ENCODE results near the gene TMEM164.

TMEM164 gene

DNA sequence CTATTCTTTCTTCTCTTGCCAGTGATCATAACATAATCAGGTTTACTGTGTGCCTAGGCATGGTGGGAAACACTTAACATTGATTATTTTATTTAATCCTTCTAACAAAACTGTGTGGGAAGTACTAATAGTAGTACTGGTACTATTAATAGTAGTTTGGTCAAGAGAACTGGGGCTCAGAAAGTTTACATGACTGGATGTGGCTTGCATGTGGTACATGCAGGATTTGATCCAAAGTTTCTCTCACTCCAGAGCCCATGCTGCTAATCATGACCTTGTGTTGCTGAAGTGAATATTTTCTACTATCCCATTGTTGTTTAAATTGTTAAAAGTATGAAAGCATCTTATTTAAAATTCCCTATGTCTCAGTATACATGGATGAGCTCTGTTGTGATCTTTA is 78.4 kb downstream of the TMEM164 start:
- DNase-seq (ENCODE audit: low read depth), result no peak

DNA sequence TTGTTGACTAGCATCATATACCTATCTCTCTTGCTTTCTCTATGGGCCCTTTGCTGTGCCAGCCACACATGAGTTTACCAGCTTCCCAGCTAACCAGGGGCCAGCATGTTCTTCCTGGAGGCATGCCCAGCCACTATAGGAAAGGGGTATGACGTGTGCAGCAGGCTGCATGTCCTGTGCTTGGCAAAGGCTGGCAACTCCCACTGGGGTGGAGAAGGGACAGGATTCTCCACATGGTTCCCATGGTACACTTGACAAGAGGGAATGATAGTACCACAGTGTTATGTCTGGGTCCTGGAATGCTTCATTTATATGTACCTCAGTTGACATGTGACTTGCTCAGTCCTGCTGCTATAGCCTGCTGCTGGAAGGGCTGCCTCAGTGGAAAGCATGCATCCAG is 78.8 kb downstream of the TMEM164 start:
- no peak for DNase-seq (ENCODE audit: low read depth)

DNA sequence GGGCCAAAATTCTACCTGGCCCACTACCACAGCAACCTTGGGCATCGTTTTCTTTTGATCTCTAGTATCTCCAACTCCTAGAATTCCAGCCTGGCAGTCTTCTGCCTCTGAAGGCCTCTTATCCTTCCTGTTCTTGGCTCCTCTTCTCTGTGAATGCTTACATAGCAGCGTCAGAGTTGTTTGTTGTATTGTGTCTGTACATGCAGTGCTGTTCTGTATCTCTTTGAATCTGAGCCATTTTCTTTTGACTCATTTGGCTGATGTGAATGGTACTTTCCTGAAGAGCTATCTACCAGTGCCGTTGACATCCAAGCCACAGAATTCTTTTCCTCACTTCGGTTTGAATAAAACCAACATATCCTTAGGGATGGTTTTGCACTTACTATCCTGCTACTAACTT is 79.2 kb downstream of the TMEM164 start:
- DNase-seq (ENCODE audit: low read depth), result no peak

DNA sequence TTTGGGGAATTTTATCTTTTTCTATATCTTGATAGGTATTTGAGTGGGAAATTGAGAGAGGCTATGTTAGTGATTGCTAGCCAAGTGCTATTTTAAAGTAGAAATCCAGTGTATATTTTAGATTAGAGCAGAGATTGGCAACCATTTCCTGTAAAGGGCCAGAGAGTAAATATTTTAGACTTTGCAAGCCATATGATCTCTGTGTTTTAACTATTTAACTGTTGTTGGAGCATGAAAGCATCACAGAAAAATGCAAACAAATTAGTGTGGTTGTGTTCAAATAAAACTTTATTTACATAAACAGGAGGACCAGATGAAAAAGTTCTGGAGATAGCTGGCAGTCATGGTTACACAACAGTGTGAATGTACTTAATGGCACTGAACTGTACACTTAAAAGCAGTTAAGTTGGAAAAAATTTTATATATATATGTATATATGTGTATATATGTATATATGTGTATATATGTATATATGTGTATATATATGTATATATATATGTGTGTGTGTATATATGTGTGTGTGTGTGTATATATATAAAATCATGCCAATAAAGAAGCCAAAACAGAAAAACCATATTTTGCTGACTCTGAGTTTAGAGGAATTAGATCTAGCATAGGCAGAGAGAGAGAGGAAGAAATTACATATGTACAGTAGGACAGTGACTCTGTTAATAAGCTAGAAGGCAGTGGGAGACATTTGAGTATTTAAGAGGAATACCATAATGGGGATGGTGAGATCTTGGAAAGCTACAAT is 83.4 kb downstream of the TMEM164 start:
- no peak for DNase-seq (ENCODE audit: low read depth)

DNA sequence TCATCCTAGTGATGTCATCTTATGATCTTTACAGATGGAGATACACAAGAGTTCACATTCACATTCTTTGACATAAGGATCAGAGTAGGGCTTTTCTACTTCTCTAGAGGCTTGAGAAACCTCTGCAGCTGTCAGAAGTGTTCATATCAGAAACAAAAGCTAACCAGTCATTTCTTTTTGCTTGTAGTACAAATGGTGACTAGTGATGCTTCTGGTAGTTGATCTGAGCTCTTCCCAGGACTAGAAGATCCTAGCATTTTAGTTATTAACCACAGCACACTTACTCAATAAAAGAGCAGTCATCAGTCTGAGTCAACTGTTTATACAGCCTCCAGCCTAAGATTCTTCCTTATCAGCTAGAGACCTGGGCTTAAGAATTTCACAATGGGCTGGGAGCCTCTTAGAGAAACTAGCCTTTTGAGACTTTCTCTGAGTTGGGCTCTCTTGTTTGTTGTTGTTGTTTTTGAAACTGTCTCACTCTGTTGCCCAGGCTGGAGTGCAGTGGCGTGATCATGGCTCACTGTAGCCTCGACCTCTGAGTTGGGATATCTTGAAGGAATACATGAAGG is 84.1 kb downstream of the TMEM164 start:
- DNase-seq (ENCODE audit: low read depth), result no peak

DNA sequence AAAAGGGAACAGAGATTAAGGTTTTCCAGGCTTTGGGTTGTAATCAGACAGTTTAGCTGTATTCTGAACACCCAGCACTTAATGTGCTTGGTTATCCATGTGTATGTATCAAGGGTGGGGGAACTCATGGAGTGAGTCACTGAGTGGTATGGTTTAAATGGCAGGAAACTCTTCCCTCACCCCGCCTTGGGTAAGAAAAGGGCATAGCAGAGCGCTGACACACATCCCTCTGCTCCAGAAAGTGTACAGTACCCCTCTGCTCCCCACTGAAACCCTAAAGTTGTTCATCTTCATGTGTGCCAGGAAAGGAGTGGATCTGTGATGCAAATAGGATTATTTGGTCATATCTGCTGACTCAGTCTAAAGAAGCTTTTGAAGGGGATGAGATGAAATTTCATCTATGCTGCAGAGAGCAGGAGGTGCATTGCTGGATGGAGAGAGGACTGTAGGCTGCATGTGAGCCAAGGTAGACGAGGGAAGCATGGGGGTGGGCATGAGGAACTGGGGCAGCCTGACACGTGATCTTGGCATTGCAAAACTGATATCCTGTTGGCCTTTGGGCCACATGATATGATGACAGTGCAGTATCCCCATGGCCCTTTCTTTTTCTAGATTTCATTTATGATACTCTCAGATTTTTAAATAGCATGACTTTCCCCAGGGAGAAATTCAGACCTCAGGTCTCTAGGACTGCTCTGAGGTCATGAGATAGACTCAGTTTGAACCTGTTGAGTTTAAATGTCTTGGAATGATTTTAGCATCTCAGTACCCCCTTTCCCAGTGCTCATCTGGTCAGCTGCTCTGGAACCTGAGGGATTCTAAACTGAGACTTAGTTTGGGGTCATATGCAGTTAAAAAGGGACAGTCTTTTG is 84.8 kb downstream of the TMEM164 start:
- DNase-seq (ENCODE audit: low read depth), result no peak

DNA sequence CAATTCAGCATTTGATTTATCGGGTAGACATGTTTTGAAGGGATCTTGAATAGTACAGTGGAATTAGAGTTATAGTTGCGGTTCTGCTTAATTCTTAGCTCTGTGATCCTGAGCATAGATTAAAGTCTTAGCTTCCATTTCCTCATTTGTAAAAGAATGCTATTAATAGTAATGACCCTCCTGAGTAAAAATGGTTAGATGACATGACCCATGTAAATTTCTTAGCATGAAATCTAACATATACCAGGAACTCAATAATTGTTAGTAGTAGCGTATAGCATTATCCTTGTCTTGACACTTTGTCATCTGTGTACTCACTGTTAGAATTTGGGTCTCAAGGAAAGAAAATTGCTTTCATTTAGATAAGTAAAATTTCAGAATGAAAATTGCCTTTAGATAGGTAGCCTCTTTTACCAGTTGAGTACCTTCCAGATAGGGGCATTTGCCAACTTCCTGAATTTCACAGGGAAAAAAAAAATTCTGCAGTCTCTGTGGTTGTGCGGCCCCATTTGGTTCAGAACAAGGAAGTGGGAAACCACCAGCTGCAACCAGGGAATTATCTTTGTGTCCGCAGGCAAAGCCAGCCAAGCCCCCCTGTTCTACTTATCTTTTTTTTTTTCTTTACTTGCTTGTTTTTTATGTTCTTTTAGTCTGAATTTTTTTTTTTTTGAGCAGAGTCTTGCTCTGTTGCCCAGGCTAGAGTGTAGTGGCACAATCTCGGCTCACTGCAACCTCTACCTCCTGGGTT is 86.9 kb downstream of the TMEM164 start:
- no peak for DNase-seq (ENCODE audit: low read depth)

DNA sequence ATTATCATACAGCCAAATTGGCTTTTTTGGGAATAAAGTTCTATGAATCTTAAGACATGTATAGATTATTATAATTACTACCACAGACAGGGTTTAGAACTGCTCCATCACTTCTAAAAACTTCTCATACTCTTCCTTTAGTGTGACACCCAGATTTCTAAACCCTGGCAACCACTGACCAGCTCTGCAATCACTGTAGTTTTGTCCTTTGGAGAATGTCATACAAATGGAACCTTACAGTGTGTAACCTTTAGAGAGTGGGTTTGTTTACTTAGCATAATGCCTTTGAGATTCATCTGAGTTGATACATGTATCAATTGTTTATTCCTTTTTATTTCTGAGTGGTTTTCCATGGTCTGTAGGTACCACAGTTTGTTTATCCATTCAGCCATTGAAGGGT is 95.0 kb downstream of the TMEM164 start:
- DNase-seq (ENCODE audit: low read depth), result no peak

DNA sequence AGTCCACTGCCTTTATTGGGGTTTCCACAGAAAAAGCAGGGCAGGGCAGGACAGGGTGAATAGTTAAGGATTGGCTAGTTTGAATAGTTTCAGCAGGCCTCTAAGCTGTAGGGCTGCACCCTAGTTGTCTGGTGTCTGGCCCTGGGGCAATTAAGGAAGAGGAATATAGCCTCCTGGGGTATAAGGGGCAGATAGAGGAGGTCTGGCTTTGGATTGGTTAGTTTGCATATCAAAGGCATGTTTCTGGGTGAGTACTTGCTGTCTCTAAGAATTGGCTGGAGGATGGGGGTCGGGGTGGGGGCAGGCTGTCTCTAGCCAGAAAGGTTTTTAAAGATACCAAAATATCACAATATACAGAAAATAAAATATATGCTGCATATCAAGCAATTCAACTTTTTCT is 100.4 kb downstream of the TMEM164 start:
- no peak for DNase-seq (ENCODE audit: low read depth)

DNA sequence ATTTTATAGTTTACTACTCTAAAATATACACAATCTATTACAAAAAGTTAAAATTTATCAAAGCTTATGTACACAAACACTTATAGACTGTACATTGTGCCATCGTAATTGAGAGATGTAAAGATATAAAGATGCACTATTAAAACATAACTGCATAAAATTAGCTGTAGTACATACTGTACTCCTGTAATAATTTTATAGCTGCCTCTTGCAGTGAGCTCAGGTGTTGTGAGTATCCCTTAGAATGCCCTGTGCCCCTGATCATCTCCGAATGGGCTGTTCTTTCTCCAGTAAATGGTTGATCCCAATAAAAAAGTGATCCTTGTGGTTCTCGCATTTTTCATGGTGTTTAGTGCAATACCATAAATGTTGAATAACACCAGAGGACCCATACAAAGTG is 101.2 kb downstream of the TMEM164 start:
- DNase-seq (ENCODE audit: low read depth), result no peak

DNA sequence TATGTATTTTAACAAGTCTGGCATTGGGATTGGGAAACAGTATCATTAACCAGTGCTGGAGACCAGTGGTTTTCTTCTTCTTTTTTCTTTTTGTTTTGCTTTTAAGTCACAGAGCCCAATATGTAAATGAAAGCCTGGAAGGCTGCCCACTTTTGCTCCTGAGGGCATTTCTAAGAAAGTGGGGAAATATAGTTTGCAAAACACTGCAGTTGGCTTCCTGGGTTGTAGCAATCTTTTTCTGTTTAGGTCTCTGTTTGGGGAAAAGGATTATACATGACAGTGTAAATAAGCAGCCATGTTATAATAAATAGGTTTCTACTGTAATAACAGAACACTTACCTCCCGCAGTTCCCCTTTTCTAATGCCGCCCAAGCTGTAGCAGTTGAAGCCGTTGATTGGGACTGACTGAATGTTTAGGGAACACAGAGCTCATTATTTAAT is 105.5 kb downstream of the TMEM164 start:
- no peak for DNase-seq (ENCODE audit: low read depth)

DNA sequence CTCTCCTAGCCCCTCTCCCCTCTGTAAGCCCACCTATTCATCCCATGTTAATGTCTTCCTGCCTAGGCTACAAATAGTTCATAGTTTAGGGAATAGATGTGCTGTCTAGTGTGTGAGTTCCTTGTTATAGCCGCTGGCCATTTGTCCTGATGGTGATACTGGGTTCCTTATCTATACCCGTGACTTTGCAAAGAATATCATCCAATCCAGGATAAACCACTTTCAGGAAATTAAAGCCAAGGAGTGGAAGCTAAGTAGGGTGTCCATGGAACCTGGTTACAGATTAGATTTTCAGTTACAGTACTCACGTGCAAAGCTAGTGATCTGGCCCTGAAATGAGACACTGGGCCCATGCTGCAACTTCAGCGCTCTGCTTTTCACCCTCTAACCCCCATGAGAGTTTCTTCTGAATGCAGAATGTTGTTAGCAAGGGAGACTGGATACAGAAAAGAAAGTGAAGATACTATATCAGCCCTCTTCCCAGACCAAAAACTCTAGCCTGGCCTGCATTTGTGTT is 111.4 kb downstream of the TMEM164 start:
- DNase-seq (ENCODE audit: low read depth), result no peak

DNA sequence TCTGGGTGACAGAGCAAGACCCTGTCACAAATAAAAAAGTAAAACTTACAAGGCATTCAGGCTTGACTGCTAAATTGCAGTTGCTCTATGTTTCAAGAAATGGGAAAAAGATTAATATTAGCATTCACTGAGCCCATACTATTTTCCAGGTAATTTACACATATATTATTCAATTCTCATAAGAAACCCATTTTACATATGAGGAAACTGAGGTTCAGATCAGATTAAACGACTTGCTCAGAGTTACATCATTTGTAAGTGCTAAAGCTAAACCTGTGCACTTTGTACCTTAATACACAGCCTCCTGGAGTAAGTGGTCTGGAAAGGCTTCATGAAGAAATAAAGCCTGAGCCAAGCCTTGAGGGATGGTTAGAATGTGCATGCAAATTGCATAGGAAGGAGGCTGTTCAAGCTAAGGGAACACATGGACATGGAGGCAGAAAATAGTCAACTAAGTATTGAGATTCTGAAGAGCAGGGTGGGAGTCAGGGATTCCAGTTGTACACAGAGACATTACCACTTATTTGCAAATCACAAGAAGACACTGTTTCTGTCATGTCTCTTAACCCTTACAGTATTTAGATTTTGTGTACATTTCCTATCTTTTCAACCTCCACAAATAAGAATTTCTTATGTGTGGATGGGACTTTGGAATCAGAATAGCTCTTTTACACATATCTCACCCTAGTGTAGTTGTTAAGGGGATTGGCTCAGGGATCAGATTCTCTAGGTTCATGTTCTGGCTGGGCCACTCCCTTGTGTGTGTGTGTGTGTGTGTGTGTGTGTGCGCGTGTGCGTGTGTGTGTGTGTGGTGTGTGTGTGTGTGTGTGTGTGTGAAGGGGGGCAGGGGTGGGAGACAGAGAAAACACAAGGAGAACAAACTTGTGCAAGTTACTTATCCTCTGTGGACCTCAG is 113.4 kb downstream of the TMEM164 start:
- DNase-seq (ENCODE audit: low read depth), result no peak

DNA sequence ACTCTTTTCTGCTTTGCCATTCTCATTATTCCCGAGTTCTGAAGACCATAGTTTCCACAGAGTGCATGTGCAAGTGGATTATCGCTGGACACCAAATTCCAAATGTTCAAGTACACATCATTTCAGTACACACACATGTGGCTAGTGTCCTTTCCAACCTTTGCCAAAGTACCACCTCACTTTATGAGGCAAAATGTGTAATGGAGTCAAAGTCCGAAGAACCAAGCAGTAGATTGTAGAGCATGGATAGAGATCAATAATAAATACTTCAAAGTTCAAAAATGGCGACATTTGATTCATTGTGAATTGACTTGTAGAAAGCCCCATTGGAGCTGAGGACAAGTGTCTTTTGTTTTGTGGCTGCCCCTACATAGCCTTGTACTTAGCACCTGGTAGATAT is 115.6 kb downstream of the TMEM164 start:
- no peak for DNase-seq (ENCODE audit: low read depth)

DNA sequence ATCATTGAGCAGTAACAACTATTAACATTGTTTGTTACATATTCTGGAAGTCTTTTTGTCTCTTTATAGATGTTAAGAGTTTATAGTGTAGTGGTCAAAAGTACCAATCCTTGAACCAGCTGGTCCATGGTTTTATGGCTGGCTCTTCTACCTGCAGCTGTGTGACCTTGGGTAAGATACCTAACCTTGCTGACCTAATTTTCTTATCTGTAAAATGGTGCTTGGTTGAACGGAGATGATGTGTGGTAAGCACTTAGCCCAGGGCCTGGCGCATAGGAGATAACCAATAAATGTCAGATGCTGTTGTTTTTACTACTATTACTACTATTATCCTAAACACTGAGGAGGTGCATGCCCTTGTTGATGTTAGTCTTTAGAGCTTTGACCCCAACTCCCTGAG is 116.6 kb downstream of the TMEM164 start:
- DNase-seq (ENCODE audit: low read depth), result no peak

DNA sequence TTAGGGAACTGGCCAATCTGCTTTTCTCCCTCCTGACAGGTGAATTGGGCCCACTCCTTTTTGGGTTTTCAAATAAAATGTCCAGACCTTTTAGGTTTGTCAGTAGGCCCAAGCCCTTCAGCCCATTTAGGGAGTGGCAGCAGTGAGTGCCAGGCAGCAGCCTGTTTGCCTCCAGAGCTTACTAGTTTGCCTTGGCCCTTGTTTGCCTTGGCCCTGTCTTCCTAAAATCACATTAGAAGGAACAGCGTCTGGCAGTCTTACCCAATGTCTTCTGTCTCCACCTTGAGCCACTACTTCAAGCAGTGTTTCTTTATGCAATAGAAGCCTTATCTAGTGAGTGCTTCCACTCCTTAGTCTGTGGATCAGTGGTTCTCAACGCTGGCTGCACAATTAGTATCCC is 117.1 kb downstream of the TMEM164 start:
- no peak for DNase-seq (ENCODE audit: low read depth)

DNA sequence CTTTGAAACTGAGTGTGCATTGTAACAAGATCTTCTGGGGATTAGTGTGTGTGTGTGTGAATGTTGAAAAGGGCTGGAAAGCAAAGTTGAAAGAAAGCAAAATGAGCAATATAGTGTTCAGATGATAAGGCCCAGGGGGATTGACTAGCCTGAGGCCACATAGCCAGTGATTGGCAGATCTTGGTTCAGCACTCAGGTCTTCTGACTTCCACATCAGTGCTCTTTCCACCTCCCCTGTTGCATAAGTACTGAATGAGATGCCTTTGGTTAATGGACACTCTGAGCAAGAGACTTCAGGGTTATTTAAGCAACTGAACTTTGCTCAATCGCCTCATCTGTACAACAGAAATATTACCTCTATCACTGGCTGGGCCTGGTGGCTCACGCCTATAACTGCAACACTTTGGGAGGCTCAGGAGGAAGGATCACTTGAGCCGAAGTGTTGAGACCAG is 120.4 kb downstream of the TMEM164 start:
- no peak for DNase-seq (ENCODE audit: low read depth)

DNA sequence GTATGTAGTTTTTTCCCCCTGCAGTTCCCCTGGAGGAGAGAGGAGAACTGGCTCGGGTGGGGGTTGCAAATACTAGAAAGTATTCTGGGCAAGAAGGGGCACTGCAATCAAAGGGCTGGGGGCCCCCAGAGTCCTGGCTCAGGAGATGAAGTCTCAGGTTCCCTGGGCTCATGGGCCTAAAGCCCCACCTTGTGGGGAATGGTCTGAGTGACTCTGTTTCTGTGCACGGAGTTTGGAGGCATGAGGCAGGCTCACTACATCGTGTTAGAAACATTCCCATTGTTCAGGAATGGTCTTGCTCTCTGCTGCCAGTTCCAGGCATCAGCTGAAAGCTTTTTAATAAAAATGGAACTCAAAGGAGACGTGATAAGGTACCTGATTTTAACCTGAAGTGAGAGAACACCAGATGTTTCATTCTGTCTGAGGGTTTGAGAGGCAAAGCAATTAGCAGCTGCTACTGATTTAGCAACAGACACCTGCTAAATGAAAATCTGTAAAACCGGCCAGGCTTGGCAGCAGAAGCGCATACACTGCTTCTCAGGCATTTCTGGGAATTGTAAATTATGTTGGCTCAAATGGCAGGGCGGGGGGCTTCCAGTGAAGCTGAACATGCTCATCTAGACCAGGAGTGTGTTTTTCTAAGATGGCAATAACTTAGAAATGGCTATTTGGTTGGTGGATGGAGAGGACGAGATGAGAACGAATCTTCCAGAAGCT is 122.7 kb downstream of the TMEM164 start:
- no peak for DNase-seq (ENCODE audit: low read depth)

DNA sequence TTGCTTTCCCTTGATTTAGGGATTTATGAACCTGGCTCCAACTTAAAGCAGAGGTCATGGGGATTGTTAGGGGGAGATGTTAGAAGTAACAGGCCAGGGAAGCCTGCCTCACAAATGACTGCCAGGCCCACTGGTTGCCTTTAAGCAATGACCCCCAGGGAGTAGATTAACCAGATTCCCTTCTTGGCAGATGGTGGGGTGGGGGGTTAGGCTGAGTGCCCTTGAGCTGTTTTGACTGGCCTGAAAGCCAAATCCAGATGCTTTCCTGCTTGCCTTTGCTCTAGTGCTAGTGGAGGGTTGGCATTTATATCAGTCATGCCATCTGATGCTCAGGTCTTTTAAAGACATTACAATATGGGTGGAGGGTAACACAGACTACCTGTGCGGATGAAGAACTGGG is 128.1 kb downstream of the TMEM164 start:
- DNase-seq (ENCODE audit: low read depth), result no peak

DNA sequence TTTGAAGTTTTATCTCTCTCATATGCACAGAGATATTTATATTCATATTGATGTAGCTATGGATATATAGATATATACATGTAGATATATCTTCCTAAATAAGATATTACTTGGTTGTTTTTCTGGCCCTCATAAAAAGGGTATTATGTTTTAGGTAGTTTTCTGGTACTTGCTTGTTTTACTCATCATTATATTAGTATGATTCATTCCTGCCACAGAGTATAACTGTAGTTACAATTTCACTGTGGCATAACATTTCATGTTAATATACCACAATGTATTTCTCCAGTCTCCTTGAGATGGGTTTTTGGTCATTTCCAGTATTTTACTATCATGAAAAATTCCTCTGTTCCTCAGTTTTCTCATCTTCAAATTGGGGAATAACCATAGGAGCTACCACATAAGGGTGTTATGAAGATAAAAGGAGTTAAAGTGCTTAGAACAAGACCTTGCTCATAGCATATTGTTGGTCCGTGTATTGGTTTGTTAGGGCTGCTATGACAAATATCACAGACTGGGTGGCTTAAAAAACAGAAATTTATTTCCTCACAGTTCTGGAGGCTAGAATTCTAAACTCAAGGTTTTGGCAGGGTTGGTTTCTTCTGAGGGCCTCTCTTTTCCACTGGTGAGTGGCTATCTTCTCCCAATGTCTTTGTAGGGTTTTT is 129.7 kb downstream of the TMEM164 start:
- no peak for DNase-seq (ENCODE audit: low read depth)

Data from T-helper 22 cell (primary cell).